Gastroesophageal sphincter (tissue), 4 donors: ENCODE results near the gene YBX1. TPM values are rescaled to one million over a fixed set of nuclear protein-coding genes. Genes with fewer than 3 reads are reported as not detected.

Source experiments
- ATAC-seq: fragments of 150-250 bp; one replicate; pipeline ENCODE4 v1.9.1; 2016; ENCODE audit warnings: mild to moderate bottlenecking, moderate library complexity
- H3K27ac ChIP-seq, 4 donors: fragments of 200-600 bp; sonication (generic) in 3 of 4; 1 replicate in 3 of 4; 2 replicates in 1 of 4; pipeline ENCODE4 v1.5.1; 2016 to 2019
- H3K27me3 ChIP-seq: fragments of 200-600 bp; sonication (generic); one replicate; pipeline ENCODE4 v1.5.1; 2019
- H3K36me3 ChIP-seq, 2 donors: fragments of 200-600 bp; sonication (generic); one replicate each; pipeline ENCODE4 v1.5.1; 2019; ENCODE audit warnings: control low read depth in 1 of 2
- H3K4me1 ChIP-seq, 3 donors: fragments of 200-600 bp; sonication (generic); 1 replicate in 2 of 3; 2 replicates in 1 of 3; pipeline ENCODE4 v1.5.1; 2016 to 2019; ENCODE audit warnings: control low read depth in 2 of 3
- H3K4me3 ChIP-seq, 2 donors: fragments of 200-600 bp; sonication (generic); one replicate each; pipeline ENCODE4 v1.5.1; 2019; ENCODE audit warnings: mild to moderate bottlenecking in 1 of 2, moderate library complexity in 1 of 2
- H3K9me3 ChIP-seq, 3 donors: fragments of 200-600 bp; sonication (generic); one replicate each; pipeline ENCODE4 v1.5.1; 2017 to 2019; ENCODE audit warnings: control low read depth in 2 of 3
- CTCF ChIP-seq, 4 experiments: fragments of 200-600 bp in 2 of 4; fragments of 450-650 bp in 2 of 4; sonication (generic) in 1 of 4; IDR thresholded peaks; one replicate each; pipeline ENCODE4 v1.5.1; 2017 to 2019; ENCODE audit warnings: antibody characterized with exemption in 4 of 4, mild to moderate bottlenecking in 2 of 4, moderate library complexity in 2 of 4
- EP300 ChIP-seq: sonication (generic); formaldehyde crosslinking; IDR thresholded peaks from one replicate; pipeline ENCODE4 v1.6.1; 2017; ENCODE audit warnings: antibody characterized with exemption, mild to moderate bottlenecking
- POLR2A ChIP-seq, 2 donors: fragments of 450-650 bp; IDR thresholded peaks; one replicate each; pipeline ENCODE4 v1.6.1; 2017; ENCODE audit warnings: antibody characterized with exemption in 2 of 2, mild to moderate bottlenecking in 2 of 2, moderate library complexity in 1 of 2
- POLR2AphosphoS5 ChIP-seq: sonication (generic); formaldehyde crosslinking; IDR thresholded peaks from one replicate; pipeline ENCODE4 v1.6.1; 2017; ENCODE audit warnings: antibody characterized with exemption
- WGBS, 2 donors: methylation state at CpG; one replicate each; pipeline ENCODE4 v1.1.5; 2018; ENCODE audit warnings: low coverage in 1 of 2; 5-methylcytosine and 5-hydroxymethylcytosine counted together
- total RNA-seq, 4 donors: library from RNA; depleted of rRNA; stranded (reverse); fragments of >200 nt; gene quantifications; one replicate each; pipeline ENCODE4 v1.1.0, GENCODE V29; 2016

Gene YBX1
- total RNA-seq, 4 donors from 2014 or later, result 625 to 985 (median 777) TPM

- H3K27me3 ChIP-seq, result no peaks in the 10 kb centered on the region
- TF ChIP-seq POLR2AphosphoS5 (no peak), POLR2A (IDR thresholded peaks at IDR 0.05) (no peak), CTCF (IDR thresholded peaks at IDR 0.05) (no peak), EP300 (no peak)
- no peak overlapping the region for H3K27ac ChIP-seq
- no peaks in the 10 kb centered on the region for H3K9me3 ChIP-seq
- H3K36me3 ChIP-seq, result peaks cover 4 to 88% of the 10 kb centered on the region in 2 donors
- H3K4me3 ChIP-seq, result no peak overlapping the region
- H3K4me1 ChIP-seq, result peaks cover 0 to 12% (median 0%) of the 10 kb centered on the region in 3 donors
- no peak for ATAC-seq
- 88 to 92% methylated on average over 2 to 4 of the region's 4 CpGs for WGBS, 2 donors
These were observed 11.8 kb upstream of the YBX1 start for GRCh38 chr1:42670425-42670824.

GRCh38 chr1:42674214-42674613, 8.0 kb upstream of the YBX1 start:
- no peak for ATAC-seq
- H3K9me3 ChIP-seq, result no peaks in the 10 kb centered on the region
- peaks cover 0 to 67% of the 10 kb centered on the region in 2 donors for H3K36me3 ChIP-seq
- no peak overlapping the region for H3K4me3 ChIP-seq
- no peaks in the 10 kb centered on the region for H3K27me3 ChIP-seq
- H3K4me1 ChIP-seq, result peaks cover 0 to 12% (median 0%) of the 10 kb centered on the region in 3 donors
- no peak for TF ChIP-seq CTCF (IDR thresholded peaks at IDR 0.05)
- H3K27ac ChIP-seq, result no peak overlapping the region

- no peak for ATAC-seq
These were observed 7.5 kb upstream of the YBX1 start for GRCh38 chr1:42674682-42675081.

GRCh38 chr1:42675467-42675866, 6.8 kb upstream of the YBX1 start:
- no peak for ATAC-seq
- Histone ChIP-seq H3K4me1 (peaks cover 0 to 22% (median 0%) of the 10 kb centered on the region in 3 donors), H3K27me3 (no peaks in the 10 kb centered on the region), H3K9me3 (no peaks in the 10 kb centered on the region), H3K4me3 (no peak overlapping the region), H3K27ac (no peak overlapping the region), H3K36me3 (peaks cover 0 to 58% of the 10 kb centered on the region in 2 donors)
- no peak for TF ChIP-seq POLR2AphosphoS5
- no peak for TF ChIP-seq CTCF (IDR thresholded peaks at IDR 0.05)
- TF ChIP-seq POLR2A (IDR thresholded peaks at IDR 0.05), result no peak
- TF ChIP-seq EP300, result no peak
- WGBS, 2 donors, result 91 to 100% methylated on average over 1 to 3 of the region's 3 CpGs

More at GRCh38 chr1:42674682-42675081, 7.5 kb upstream of the YBX1 start:
- H3K27ac ChIP-seq, result no peak overlapping the region
- H3K4me3 ChIP-seq, result no peak overlapping the region
- H3K9me3 ChIP-seq, result no peaks in the 10 kb centered on the region
- no peak for TF ChIP-seq CTCF (IDR thresholded peaks at IDR 0.05)
- TF ChIP-seq POLR2AphosphoS5, result no peak
- TF ChIP-seq POLR2A (IDR thresholded peaks at IDR 0.05), result no peak
- no peak for TF ChIP-seq EP300
- H3K36me3 ChIP-seq, result peaks cover 0 to 65% of the 10 kb centered on the region in 2 donors
- 13 to 17% methylated on average over 1 of the region's 1 CpG for WGBS, 2 donors
- peaks cover 0 to 15% (median 0%) of the 10 kb centered on the region in 3 donors for H3K4me1 ChIP-seq
- H3K27me3 ChIP-seq, result no peaks in the 10 kb centered on the region

- TF ChIP-seq POLR2A (IDR thresholded peaks at IDR 0.05) (no peak), EP300 (no peak), POLR2AphosphoS5 (no peak), CTCF (IDR thresholded peaks at IDR 0.05) (no peak)
- 83 to 94% methylated on average over 1 to 2 of the region's 3 CpGs for WGBS, 2 donors
- Histone ChIP-seq H3K27me3 (no peaks in the 10 kb centered on the region), H3K36me3 (peaks cover 0 to 46% of the 10 kb centered on the region in 2 donors), H3K4me1 (peaks cover 0 to 32% (median 8%) of the 10 kb centered on the region in 3 donors), H3K27ac (no peak overlapping the region), H3K4me3 (no peak overlapping the region), H3K9me3 (no peaks in the 10 kb centered on the region)
- ATAC-seq, result no peak
These were observed 5.6 kb upstream of the YBX1 start for GRCh38 chr1:42676534-42677087.
